ENCODE data around the gene IQCE.
"Not testable (repeated sequence)": the region's sequence is repeated elsewhere in the genome, so short reads cannot be mapped to it uniquely, and the experiment has no call there.

IQCE gene

DNA sequence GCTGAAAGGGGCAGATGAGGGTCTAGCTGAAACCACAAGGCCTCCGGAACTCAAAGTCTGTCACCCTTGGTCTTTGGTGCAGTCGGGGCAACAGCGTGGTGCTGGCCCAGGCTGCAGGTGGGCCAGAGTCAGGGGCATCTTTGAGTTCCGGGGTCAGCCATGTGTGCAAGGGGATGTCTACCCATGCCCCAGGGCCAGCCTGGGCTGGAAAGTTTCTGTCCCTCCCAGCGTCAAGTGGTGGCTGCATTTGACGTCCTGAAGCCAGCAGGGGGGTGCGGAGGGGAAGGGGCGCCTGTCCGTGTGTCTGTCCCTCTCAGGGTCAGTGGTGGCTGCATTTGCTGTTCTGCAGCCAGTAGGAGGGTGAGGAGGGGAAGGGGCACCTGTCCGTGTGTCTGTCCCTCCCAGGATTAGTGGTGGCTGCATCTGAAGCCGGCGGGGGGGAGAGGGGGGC is 4.1 kb upstream of the IQCE start:
- no peak for DNase-seq

DNA sequence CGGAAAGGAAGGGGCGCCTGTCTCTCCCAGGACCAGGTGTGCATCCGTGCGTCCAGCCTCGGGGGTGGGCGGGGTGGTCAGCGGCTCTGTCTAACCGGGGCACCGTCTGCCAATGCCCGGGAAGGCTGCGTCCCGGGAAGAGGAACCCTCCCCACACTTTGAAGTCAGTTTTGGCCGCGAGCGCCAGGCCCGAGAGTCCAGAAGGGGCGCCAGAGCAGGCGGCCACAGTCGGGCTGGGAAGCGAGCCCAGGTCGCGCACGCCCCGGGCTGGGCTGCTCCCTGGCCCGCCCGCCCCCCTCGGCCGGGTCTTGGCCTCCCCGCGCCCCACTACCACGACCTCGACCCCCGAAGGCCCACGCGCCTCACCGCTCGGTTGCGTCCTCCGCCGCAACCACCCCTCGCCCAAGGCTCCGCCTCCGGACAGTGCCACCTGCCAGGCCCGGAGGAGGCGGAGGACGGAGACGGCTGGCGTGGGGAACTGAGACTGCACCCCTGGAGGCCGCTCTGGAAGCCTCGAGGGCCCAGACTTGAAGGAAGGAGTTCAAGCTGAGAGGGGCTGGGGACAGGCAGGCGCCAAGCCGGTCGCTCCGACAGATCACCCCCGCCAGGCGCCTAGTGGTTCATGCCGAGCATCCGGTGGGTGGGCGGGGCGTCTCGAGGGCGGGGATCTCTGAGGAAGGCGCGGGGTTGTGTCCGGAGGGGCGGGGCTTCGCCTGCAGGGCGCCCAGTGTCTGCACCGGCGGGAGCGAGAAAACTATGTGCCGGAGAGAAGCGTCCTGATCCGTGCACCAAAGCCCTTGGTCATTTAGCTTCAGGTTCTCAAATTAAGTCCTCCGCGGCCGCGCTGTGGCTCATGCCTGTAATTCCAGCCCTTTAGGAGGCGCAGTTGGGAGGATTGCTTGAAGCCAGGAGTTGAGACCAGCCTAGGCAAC is 3.4 kb upstream of the IQCE start, which contains the start of gene BRAT1:
TSS of gene BRAT1 (minus strand) at position 404 of the 932 bp plus-strand sequence. CDS start 1,093 bp downstream, outside the sequence.
- DNase-seq = peak; percentile 84

DNA sequence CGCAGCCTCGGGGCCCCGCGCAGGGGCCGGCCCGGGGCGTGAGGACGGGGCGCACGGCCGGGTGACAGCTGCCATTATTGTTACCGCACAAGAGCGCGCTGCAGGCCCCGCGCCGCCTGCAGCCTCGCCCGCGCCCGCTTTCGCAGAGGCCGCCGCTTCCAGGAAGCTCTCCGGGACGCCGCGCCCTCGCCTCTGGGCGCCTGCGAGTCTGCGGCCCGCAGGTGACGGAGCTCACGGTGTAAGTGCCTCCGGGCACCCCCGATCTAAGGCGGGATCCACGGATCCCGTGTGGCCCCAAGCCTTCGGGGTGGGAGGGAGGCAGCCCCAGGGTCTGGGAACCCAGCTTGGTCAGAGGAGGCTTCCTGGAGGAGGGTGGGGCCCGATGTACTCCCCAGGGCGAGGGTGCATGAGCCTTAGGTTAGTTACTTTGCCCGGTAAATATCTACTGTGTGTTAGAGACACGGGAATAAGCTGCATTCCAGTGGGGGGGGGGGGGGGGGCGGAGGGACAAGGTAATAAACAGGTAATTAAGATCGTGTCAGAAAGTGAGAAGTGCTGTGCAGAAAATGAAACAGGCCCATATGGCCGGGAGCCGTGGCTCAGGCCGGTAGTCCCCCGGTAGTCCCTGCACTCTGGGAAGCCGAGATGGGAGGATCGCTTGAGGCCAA is 638 bp downstream of the IQCE start:
- no peak for DNase-seq

DNA sequence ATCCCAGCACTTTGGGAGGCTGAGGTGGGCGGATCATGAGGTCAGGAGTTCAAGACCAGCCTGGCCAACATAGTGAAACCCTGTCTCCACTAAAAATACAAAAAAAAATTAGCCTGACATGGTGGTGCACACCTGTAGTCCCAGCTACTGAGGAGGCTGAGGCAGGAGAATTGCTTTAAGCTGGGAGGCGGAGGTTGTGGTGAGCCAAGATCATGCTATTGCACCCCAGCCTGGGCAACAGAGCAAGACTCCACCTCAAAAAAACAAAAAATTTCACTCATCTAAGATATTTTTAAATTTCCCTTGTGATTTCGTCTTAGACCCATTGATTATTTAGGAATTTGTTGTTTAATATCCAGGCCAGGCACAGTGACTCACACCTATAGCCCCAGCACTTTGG is 5.2 kb downstream of the IQCE start:
- DNase-seq = not testable (repeated sequence)

DNA sequence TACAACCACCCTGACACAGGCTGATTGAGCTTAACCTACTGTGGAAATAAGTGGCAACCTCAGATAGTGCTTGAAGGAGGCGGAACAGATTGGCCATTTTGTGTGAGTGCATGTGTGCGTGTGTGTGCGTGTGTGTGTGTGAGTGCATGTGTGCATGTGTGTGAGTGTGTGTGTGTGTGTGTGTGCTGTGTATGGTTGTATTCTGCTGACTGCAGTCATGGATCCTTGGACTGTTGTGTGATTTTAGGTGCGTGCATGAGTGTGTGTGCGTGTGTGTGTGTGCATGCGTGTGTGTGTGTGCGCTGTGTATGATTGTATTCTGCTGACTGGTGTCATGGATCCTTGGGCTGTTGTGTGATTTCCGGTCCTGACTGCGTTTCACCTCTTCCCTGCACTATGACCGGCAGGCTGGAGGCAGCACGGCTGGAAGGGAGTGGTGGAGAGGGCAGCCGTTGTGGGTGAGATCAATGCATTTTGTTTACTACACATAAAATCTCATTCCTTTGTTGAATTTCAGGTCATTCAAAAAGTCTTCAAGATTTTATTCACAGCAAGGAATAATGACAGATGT is 6.3 kb downstream of the IQCE start:
- DNase-seq = no peak

DNA sequence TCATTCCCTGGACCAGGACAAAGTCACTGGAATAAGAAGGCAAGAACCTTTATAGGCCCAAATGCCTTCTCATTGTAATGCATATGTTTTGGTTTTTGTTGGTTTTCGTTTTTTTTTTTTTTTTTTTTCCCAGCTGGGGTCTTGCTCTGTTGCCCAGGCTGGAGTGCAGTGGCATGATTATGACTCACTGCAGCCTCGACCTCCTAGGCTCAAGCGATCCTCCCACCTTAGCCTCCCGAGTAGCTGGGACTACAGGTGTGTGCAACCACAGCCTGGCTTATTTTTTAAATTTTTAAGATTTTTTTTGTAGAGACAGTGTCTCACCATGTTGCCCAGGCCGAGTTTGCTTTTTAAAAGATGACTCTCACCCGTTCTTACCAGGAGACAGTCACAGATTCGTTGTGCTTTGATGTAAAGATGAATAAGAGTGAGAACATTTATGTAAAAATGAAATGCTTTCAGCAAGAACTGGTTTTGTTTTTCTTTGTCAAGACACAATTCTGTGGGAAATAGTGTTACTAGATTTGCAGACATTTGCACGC is 7.6 kb downstream of the IQCE start:
- no peak for DNase-seq

DNA sequence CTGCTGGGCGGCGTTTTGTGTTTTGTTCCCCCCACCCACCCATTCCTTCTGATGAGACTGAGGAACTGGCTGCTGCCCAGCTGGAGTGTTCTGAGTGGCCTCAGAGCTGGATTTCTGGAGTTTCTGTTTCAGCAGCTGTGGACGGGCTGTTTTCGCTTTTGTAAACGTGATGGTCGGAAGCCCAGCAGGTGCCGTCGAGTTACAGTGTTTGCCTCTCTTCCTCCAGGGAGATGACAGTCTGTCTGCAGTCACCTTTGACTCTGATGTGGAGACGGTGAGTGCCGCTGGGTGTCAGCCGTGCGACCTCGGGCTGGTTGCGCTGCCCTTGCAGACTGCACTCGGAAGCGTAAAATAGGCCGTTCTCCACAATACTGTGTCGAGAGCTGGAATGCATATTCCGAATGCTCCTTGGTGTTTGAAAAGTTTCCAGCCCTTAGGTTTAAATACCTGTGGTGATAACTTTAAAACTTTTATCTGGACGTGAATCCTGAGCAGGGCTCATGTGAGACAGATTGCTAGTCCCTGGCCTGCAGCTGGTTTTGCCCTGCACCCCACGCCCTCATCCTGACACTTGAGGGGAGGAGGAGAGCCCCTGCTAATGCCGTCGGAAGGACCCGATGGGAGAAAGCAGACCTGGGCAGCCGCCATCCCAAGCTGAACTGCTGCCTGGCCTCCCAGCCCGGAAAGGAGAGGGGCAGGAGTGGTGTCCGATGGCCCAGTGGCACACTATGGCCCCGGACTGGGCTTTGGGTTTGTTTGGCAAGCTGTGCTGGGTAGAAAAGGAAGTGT is 8.3 kb downstream of the IQCE start:
- DNase-seq = no peak

DNA sequence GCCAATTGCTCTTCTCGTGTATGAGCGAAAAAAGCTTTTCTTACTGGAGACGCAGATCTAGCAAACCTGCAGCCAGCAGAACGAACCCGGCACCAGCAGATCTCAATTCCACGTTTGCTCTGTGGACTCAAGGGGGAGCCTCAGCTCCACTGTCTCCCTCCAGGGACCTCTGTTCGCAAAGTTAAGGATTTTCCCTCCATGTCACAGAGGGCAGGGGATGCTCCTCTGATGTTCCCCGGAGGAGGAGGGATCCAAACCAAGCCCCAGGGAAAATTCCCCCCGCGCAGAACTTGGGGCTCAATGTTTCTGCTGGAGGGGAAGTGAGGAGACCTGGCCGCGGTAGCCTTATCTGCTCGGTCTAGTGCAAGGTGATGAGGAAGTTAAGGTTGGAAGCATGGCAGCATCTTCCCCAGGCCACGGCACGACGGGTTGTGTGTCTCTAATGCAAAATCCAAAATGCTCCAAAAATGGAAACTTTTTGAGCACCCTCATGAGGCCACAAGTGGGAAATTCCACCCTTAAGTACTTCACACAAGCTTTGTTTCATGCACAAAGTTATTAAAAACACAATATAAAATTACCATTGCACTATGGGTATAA is 9.0 kb downstream of the IQCE start:
- no peak for DNase-seq

DNA sequence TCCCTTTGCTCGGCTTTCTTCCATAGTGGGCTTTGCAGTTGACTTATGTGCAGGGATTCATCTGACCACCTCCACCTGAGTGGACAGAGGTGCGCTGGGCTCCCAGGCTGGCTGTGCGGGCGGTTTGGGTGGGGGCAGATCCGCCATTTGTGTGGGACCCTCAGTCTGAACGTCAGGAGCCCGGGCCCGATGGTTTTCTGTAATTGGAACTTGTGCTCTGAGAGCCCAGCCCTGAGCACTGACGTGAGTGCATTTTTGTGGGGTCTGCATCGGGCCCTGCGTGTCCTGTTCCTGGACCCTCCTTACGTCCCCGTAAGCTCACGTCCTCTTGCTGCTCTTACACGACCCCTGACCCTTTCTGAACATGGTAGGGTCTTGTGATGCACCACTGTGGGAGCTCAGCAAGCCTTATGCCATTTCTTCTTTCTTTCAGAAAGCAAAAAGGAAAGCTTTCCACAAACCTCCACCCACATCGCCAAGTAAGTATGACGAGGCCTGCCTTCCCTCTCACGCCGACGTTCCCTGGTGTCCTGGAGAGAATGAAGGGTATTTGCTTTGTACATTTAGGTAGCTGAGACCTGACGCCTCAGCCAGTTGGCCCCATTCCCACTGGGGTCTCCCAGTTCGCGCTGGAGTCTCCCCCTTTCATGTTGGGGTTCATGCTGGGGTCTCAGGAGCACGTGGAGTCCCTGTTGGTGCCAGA is 9.9 kb downstream of the IQCE start:
- DNase-seq = no peak

DNA sequence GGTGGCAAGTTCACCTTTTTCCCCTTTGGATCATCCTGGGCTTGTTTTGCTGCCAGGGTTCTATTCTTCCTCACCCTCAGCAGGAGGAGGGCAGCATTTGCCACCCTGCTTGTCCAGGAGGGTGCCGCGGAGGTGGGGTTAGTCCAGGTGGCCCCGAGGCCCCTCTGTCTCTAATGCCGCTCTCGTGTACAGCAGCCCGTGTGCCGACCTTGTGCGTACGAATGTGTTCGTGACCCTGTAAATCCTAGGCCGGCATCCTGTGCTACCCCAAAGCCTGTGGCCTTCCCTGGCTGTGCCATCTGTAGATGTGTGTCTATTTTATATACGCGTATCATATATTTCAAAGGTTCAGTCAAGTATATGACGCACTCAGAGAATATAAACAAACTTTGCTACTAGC is 10.6 kb downstream of the IQCE start:
- no peak for DNase-seq

DNA sequence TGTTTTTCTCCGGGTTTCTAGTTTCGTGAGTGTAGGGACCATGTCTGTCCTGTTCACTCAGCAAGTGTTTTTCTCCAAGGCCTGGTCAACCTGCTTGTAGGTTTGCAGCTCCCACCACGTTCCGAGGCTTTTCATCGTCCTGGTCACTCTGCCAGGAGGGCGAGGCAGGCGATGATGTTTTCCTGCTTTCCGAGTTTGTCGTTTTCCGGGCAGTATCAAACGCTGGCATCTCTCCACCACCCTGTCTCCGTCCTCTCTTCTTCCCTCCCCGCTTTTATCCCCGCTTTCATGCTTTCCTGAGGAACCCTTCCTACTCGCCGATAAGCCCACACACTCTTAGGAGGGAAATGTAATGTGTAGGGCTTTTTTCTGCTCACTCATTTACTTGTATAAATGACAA is 11.2 kb downstream of the IQCE start:
- no peak for DNase-seq

DNA sequence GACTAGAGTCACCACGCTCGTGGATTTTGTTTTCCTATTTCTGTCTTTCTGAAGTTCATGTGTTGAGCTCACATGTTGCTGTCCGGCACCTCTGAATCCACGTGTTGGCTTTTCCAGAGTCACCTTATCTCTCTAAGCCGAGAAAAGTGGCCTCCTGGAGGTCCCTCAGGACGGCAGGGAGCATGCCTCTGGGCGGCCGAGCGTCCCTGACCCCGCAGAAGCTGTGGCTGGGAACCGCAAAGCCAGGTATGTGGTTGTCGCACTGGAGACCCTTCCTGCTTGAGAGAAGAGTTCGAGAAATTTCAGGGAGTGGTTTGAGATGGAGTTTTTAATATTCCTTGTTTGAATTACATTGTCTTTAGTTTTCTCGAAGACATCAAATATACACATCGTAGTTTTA is 12.6 kb downstream of the IQCE start:
- no peak for DNase-seq

DNA sequence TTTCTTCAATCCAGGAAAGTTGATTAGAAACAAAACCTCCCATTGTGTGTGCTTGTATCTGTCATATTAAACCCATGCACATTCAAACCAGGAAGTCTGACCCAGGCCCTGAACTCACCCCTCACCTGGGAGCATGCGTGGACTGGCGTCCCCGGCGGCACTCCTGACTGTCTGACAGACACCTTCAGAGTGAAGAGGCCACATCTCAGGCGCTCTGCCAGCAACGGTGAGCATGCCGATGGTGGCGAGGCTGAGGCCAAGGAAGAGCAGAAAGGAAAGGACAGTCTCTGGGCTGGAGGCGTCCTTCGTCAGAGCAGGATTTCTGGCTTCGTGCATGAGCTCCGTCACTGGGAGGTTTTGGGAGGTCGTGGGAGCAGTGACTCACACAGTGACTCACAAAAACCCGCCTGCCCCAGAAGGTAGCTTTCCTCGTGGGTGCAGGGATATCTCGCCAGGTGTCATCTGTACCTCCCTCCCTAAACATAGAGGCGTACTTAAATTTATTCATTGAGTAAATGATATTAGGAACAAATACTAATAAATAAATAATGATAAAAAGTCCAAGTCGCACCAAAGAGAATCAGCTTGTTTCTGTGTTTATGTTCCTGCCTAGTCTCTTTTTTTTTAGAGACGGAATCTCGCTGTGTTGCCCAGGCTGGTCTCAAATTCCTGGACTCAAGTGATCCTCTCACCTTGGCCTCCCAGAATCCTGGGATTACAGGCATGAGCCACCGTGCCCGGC is 13.5 kb downstream of the IQCE start:
- DNase-seq = no peak

DNA sequence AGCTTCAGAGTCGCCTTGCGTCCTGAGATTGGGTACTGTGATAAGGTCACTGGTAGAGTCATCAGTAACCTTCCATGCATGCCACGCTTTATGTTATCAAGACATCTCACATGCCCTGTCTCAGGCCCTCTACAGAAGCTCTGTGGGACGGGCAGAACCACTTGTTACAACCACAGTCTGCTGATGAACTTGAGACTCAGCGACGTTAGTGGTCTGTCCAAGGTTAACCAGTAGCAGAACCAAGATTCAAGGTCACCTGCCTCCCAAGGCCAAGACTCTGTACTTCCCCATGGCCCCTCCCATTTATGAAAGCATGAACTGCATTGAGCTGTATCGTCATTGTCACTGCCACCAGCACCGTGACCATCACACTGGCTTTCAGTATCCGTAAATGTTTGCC is 15.0 kb downstream of the IQCE start:
- DNase-seq = no peak

DNA sequence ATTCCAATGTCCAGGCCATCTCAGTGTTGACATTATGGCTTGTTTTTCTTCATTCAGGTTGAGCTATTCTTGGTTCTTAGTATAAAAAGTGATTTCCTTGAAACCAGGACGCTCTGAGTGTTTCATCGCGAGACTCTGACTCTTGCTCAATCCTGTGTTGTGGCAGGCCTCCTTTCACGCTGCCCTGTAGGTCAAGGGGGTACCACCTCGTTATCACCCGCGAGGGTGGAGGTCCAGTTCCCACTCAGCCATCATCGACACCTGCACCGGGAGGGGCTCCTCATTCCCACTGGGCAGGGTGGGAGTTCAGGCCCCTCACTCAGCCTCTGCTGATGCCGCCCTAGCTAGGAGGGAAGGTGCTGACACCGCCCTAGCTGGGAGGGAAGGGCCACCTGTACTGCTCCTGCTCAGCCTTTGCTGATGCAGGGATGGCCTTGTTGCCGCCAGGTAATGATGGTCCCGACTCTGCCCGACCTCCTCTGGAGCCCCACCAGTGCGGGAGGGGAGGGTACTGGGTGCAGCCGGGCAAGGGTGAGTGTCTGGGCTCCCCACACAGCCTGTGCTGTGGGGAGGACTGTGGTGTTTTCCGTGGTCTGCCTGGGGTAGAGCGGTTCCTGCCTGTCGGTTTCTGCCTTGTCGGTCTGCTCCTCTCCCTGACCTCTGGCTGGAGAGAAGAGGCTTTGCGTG is 16.4 kb downstream of the IQCE start:
- no peak for DNase-seq

DNA sequence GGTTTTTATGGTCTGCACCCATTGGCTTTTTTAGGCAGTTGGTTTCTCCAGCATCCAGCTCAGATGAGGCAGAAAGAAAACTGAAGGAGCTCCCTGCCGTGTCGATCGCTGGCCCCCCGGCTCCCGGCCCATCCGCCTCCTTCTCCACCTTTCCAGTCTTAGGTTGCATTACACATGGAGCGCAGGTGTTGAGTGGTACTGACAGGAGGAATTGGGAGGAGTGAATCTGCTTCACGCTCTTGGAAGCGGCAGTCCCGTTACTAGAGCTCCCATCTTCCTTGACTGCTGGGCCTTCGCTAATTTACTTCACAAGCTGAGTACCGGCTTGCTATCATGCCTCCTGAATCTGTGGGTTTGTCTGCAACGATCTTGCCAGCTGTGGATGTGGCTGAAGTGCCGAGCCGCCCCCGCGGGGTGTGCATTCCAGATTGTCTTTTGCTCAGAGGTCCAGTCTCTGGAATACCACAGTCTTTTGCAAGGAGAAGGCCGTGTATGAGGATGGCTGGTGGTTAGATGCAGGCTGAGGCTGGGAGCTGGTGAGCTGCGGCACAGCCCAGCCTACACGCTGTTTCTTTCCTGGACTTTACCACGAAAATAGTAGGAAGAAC is 17.1 kb downstream of the IQCE start:
- no peak for DNase-seq

DNA sequence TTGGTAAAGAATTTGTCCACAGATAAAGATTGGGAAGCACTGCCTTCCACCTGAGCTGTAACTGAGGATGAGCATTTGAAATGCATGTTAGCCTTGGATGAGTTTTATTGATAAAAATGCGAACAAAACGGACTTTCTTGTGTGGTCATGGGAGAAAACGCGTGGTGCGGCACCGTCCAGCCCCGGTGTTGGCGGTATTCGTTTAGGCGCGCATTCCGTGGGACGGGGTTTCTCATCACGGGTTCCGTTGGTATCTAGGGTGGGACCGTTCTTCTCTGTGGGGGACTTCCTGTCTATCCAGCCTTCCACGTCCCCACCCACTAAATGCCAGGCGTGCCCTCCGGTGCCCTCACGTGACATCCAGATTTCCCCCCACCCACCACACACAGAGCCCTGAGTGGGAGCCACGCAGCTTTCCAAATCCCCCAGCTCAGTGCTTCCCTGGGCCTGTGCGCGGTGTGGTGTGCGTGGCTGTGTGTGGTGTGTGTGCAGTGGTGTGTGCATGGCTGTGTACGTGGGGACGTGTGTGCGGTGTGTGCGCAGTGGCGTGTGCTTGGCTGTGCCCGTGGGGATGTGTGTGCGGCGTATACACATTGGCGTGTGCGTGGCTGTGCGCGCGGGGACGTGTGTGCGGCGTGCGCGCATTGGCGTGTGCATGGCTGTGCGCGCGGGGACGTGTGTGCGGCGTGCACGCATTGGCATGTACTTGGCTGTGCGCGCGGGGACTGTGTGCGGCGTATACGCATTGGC is 18.1 kb downstream of the IQCE start:
- DNase-seq = no peak

DNA sequence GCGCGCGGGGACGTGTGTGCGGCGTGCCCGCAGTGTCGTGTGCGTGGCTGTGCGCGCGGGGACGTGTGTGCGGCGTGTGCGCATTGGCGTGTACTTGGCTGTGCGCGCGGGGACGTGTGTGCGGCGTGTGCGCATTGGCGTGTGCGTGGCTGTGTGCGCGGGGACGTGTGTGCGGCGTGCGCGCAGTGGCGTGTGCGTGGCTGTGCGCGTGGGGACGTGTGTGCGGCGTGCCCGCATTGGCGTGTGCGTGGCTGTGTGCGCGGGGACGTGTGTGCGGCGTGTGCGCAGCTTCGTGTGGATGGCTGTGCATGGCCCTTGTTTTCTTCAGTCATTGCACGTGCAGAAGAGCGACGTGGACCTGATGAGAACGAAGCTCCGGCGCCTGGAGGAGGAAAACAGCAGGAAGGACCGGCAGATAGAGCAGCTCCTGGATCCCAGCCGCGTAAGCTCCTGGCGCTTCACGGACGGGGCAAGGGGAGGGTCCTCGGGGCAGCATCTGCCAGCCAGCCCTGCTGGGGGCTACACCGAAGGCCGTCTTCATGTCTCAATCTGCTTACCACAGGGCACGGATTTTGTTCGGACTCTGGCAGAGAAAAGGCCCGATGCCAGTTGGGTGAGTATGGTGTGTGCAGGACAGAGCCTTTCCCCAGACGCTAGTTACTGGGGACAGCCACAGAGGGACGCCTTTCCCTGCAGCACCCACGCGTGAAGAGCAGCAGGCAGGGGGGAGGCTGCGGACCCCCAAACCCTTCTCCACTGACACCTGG is 19.3 kb downstream of the IQCE start:
- no peak for DNase-seq
